Heart left ventricle (tissue), 16 donors: ENCODE data around the gene KHDC1. TPM values are rescaled to one million over a fixed set of nuclear protein-coding genes. Genes with fewer than 3 reads are reported as not detected.

Experiments used
- ATAC-seq, 4 donors: fragments of 200-7000 bp; cut with Tn5 transposase; one replicate each; pipeline ENCODE4 v1.9.1; 2020 to 2022; ENCODE audit warnings: moderate library complexity in 4 of 4, mild to moderate bottlenecking in 3 of 4, moderate number of reproducible peaks in 1 of 4
- DNase-seq, 5 donors: peaks; one replicate each; pipeline ENCODE4 v3.0.0-alpha.2; 2020
- H3K27ac ChIP-seq, 12 donors: fragments of 200-600 bp; sonication (generic) in 4 of 12; one replicate each; pipeline versions ENCODE4 v1.5.0 to v1.8.0; 2016 to 2022; ENCODE audit warnings: mild to moderate bottlenecking in 2 of 12
- H3K27me3 ChIP-seq, 9 donors: fragments of 200-600 bp; sonication (generic) in 2 of 9; one replicate each; pipeline versions ENCODE4 v1.5.1 to v1.8.0; 2016 to 2022; ENCODE audit warnings: mild to moderate bottlenecking in 3 of 9
- H3K36me3 ChIP-seq, 9 donors: fragments of 200-600 bp; sonication (generic) in 2 of 9; one replicate each; pipeline versions ENCODE4 v1.5.0 to v1.8.0; 2018 to 2022; ENCODE audit warnings: mild to moderate bottlenecking in 2 of 9
- H3K4me1 ChIP-seq, 12 donors: fragments of 200-600 bp; sonication (generic) in 4 of 12; one replicate each; pipeline versions ENCODE4 v1.5.0 to v1.8.0; 2016 to 2022; ENCODE audit warnings: mild to moderate bottlenecking in 3 of 12
- H3K4me3 ChIP-seq, 12 donors: fragments of 200-600 bp; sonication (generic) in 4 of 12; one replicate each; pipeline versions ENCODE4 v1.5.0 to v1.8.0; 2017 to 2022; ENCODE audit warnings: mild to moderate bottlenecking in 9 of 12, moderate library complexity in 4 of 12
- H3K9me3 ChIP-seq, 12 donors: fragments of 200-600 bp; sonication (generic) in 4 of 12; one replicate each; pipeline versions ENCODE4 v1.5.0 to v1.8.0; 2016 to 2022; ENCODE audit warnings: mild to moderate bottlenecking in 1 of 12
- CTCF ChIP-seq, 12 donors: fragments of 200-600 bp; sonication (generic) in 4 of 12; IDR thresholded peaks; one replicate each; pipeline versions ENCODE4 v1.5.0 to v1.8.0; 2018 to 2022; ENCODE audit warnings: antibody characterized with exemption in 12 of 12, mild to moderate bottlenecking in 5 of 12
- POLR2A ChIP-seq, 2 donors: fragments of 450-650 bp; IDR thresholded peaks; one replicate each; pipeline ENCODE4 v1.6.1; 2017; ENCODE audit warnings: antibody characterized with exemption in 2 of 2, mild to moderate bottlenecking in 2 of 2, moderate library complexity in 2 of 2
- WGBS, 4 donors: extraction: QIAGEN DNeasy Blood & Tissue Kit in 2 of 4; methylation state at CpG; one replicate each; pipeline versions ENCODE4 v1.1.5 to v1.1.7; 2013 to 2018; 5-methylcytosine and 5-hydroxymethylcytosine counted together
- intact Hi-C, 10 donors: fragments of 100-400 bp; cut with DNase I; formaldehyde crosslinking; loops; one replicate each; pipeline versions ENCODE4 v1.11.1 to v1.14.2; 2022
- polyA plus RNA-seq, 2 donors: library from polyadenylated mRNA; stranded (reverse); fragments of 200-250 nt; gene quantifications; one replicate each; pipeline ENCODE4 v1.2.3, GENCODE V29; 2013
- total RNA-seq, 9 donors: library from RNA; depleted of rRNA in 2 of 9; stranded (reverse); fragments of >200 nt in 2 of 9; fragmentation: NEBNext Ultra II Directional in 3 of 9; extraction: Animal tissue kit (Norgen Biotek cat#: 25700) in 3 of 9; gene quantifications; one replicate each; pipeline versions ENCODE4 v1.1.0 to v1.2.4, GENCODE V29; 2016 to 2023
- donor health status: ischemic (EF 13 %, LVEDD 7.1; RV severe dilation, severe dysfunction).
- donor health status: healthy with polysubstance abuse.
- donor health status: DM: no; HTN: yes; CAD: no.
- donor health status: DM: no; HTN: no; CAD: no.
- donor health status: ischemic (EF 25% LVEDD 6.9; RV normal size, moderate dysfunction).
- donor health status: ischemic (EF 25% LVEDD 5.7; RV mildly dilated, moderate dysfunction).
- donor health status: healthy.
- donor health status: DM: yes; HTN: yes; CAD: no.
- donor health status: ischemic (EF 35%, LVEDD 5.7; RV mildly dilated, moderate dysfunction).
- donor health status: nonischemic (EF 11% LVEDD 7.7; RV severe dilation, severe dysfunction).
- donor health status: DM: yes; HTN: yes; CAD: no.
- donor health status: PGD.
- donor health status: ischemic (EF 29% LVEDD 5.4; RV normal size, mild dysfunction).
- donor health status: nonischemic (EF 23%, LVEDD 6.1; RV moderate dilation, normal function).

KHDC1 gene
- total and polyA plus RNA-seq, 11 donors: 0.25 to 1.1 (median 0.77) TPM; not detected in 3

DNA sequence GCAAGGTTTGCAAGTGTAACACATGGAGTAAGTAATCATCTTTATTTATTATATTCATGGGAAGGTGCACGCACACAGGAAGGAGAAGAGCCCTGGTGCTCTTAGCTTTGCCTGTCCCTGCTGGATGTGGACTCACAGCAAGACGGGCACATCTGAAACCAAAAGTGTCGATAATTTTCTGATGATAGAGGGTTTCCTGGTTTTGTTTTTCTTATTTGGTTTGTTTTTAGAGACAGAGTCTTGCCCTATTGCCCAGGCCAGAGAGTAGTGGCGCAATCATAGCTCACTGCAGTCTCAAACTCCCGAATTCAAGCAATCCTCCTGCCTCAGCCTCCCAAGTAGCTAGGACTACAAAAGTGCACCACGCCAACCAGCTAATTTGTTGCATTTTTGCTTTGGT, 29.9 kb downstream of the KHDC1 start:
- Histone ChIP-seq H3K36me3 (no peaks in the 10 kb centered on the region), H3K27me3 (no peaks in the 10 kb centered on the region), H3K27ac (no peak overlapping the region), H3K4me1 (no peaks in the 10 kb centered on the region), H3K9me3 (no peaks in the 10 kb centered on the region), H3K4me3 (no peak overlapping the region)
- TF ChIP-seq CTCF (IDR thresholded peaks at IDR 0.05): no peak
- TF ChIP-seq POLR2A (IDR thresholded peaks at IDR 0.05): no peak
- WGBS, 4 donors: 77 to 85% (median 84%) methylated on average over 6 of the region's 6 CpGs
- intact Hi-C loops: no loop called here
- ATAC-seq (no peak), DNase-seq (no peak)

DNA sequence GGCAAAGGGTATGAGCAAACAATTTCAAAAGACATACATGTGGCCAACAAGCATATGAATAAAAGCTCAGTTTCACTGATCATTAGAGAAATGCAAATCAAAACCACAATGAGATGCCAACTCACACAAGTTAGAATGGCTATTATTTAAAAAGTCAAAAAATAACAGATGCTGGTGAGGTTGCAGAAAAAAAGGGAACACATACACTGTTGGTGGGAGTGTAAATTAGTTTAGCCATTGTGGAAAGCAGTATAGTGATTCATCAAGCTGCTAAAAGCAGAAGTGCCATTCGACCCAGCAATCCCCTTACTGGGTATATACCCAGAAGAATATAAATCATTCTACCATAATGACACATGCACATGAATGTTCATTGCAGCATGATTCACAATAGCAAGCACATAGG, 31.0 kb downstream of the KHDC1 start:
- ATAC-seq: no peak

GRCh38 chr6:73227606-73228255, 35.3 kb downstream of the KHDC1 start:
- intact Hi-C loops: no loop called here
- Histone ChIP-seq H3K36me3 (no peaks in the 10 kb centered on the region), H3K4me1 (no peaks in the 10 kb centered on the region), H3K27ac (no peak overlapping the region), H3K9me3 (no peaks in the 10 kb centered on the region), H3K4me3 (no peak overlapping the region), H3K27me3 (no peaks in the 10 kb centered on the region)
- no peak for DNase-seq
- ATAC-seq: no peak
- WGBS, 4 donors: 85 to 93% (median 90%) methylated on average over 3 of the region's 3 CpGs
- TF ChIP-seq CTCF (IDR thresholded peaks at IDR 0.05): no peak
- no peak for TF ChIP-seq POLR2A (IDR thresholded peaks at IDR 0.05)

More for the DNA sequence above, 31.0 kb downstream of the KHDC1 start:
- Histone ChIP-seq H3K4me1 (no peaks in the 10 kb centered on the region), H3K27me3 (no peaks in the 10 kb centered on the region), H3K4me3 (no peak overlapping the region), H3K36me3 (no peaks in the 10 kb centered on the region), H3K27ac (no peak overlapping the region), H3K9me3 (no peaks in the 10 kb centered on the region)
- TF ChIP-seq POLR2A (IDR thresholded peaks at IDR 0.05): no peak
- no peak for TF ChIP-seq CTCF (IDR thresholded peaks at IDR 0.05)
- 68 to 77% (median 72%) methylated on average over 1 of the region's 1 CpG for WGBS, 4 donors
- no peak for DNase-seq
- intact Hi-C loops: no loop called here

GRCh38 chr6:73225396-73225795, 37.6 kb downstream of the KHDC1 start, which contains the start of gene KHDC1L:
Gene KHDC1L, minus strand, starts transcription at chr6:73225496. Its CDS starts 88 bp downstream, at chr6:73225408.
- H3K4me3 ChIP-seq: no peak within 1 kb of the TSS
- ATAC-seq (no peak), DNase-seq (no peak)
- no peaks in the 10 kb centered on the region for H3K4me1 ChIP-seq
- TF ChIP-seq POLR2A (IDR thresholded peaks at IDR 0.05): no peak
- TF ChIP-seq CTCF (IDR thresholded peaks at IDR 0.05): no peak
- 81 to 91% (median 87%) methylated on average over 4 of the region's 4 CpGs for WGBS, 4 donors
- H3K36me3 ChIP-seq: no peaks in the 10 kb centered on the region
- H3K27ac ChIP-seq: no peak within 1 kb of the TSS
- no peaks in the 10 kb centered on the region for H3K9me3 ChIP-seq
- intact Hi-C loops: no loop called here
- no peaks in the 10 kb centered on the region for H3K27me3 ChIP-seq
